HepG2 (cell line): Measurements from ENCODE around the gene CACNA1I.

ENCODE experiments used
- FOXK1 ChIP-seq: sonication (generic); formaldehyde crosslinking; IDR thresholded peaks from 2 replicates; pipeline ENCODE4 v1.4.0; 2020; ENCODE audit warnings: low read depth, missing genetic modification reagents, borderline replicate concordance
- ZBTB40 ChIP-seq, 2 experiments: fragments of 450-650 bp in 1 of 2; sonication (generic) in 1 of 2; formaldehyde crosslinking in 1 of 2; IDR thresholded peaks; 2 replicates each; pipeline versions ENCODE4 v1.6.1 to v1.8.0; 2016 to 2022; ENCODE audit warnings: antibody characterized with exemption in 1 of 2, mild to moderate bottlenecking in 1 of 2, missing genetic modification reagents in 1 of 2
- ZXDC ChIP-seq: sonication (generic); formaldehyde crosslinking; IDR thresholded peaks from 2 replicates; pipeline ENCODE4 v1.5.0; 2020; ENCODE audit warnings: mild to moderate bottlenecking, missing genetic modification reagents

GRCh38 chr22:39712081-39712480 is 141.5 kb downstream of the CACNA1I start:
- no peak for TF ChIP-seq ZXDC (CRISPR knock-in tag)
- TF ChIP-seq ZBTB40 (IDR thresholded peaks at IDR 0.05), result no peak
- TF ChIP-seq ZBTB40 (CRISPR knock-in tag; IDR thresholded peaks at IDR 0.05), result no peak
- TF ChIP-seq FOXK1, result no peak
